Measurements from ENCODE around the gene ABHD17C.

Gene ABHD17C

DNA sequence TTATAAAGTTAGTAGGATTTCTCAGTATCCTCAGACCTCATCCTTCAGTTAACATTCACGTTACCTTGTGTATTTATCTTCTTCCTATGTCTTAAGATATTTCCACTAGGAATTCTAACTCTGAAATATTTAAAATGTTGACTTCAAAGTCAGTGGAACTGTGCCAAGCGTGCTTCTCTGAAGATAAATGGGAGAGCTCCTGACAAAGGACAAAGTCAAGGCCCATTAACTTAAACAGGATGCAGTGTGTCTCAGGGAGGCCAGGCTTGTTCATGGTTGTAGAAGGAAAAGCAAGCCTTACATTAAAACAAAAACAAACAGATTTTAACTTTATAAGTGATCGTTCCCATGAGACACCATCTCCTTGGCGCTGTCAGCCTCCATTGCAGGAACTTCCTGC lies 41.5 kb downstream of the ABHD17C start:
- TF ChIP-seq, protein P1, sequence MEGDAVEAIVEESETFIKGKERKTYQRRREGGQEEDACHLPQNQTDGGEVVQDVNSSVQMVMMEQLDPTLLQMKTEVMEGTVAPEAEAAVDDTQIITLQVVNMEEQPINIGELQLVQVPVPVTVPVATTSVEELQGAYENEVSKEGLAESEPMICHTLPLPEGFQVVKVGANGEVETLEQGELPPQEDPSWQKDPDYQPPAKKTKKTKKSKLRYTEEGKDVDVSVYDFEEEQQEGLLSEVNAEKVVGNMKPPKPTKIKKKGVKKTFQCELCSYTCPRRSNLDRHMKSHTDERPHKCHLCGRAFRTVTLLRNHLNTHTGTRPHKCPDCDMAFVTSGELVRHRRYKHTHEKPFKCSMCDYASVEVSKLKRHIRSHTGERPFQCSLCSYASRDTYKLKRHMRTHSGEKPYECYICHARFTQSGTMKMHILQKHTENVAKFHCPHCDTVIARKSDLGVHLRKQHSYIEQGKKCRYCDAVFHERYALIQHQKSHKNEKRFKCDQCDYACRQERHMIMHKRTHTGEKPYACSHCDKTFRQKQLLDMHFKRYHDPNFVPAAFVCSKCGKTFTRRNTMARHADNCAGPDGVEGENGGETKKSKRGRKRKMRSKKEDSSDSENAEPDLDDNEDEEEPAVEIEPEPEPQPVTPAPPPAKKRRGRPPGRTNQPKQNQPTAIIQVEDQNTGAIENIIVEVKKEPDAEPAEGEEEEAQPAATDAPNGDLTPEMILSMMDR (IDR thresholded peaks at IDR 0.05; ENCODE audit: low read depth, low read length): no peak
- no peak overlapping the region for H3K4me3 ChIP-seq (ENCODE audit: low read depth, low read length)

DNA sequence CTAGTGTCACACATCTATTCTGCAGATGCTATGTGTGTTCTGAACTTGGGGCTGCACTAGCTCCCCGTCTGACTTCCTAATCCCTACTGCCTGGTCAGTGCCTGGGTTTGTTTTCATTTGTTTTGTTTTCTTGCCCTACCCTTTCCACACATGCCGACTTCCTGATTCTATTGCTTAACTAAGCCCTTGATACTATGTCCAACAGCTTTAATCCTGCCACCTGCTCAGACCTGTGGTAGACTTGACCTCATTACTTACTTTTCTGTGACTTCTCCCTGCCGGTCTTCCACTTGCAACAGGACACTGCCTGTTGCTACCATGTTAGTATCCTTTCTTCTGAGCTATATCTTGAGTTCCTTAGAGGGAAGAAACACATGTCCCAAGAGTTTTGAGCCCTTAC lies 44.8 kb downstream of the ABHD17C start:
- no peak overlapping the region for H3K4me3 ChIP-seq (ENCODE audit: low read depth, low read length)
- TF ChIP-seq, protein P1 (IDR thresholded peaks at IDR 0.05; ENCODE audit: low read depth, low read length): no peak

DNA sequence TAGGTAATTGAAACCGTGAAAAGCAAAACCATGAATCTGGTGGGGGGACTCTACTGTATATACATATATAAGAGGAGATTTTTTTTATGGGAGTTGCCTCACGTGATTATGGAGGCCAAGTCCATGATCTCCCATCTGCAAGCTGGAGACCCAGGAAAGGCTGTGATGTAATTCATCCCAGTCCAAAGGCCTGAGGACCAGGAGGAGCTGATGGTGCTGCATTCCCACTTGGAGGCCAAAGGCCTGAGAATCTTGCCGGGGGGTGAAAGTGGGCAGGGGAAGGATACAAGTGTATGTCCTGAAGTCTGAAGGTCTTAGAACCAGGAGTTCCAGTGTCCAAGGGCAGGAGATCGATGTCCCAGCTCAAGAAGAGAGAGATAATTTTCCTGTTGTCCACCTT lies 47.0 kb downstream of the ABHD17C start:
- no peak overlapping the region for H3K4me3 ChIP-seq (ENCODE audit: low read depth, low read length)
- TF ChIP-seq, protein P1 (IDR thresholded peaks at IDR 0.05; ENCODE audit: low read depth, low read length): no peak

DNA sequence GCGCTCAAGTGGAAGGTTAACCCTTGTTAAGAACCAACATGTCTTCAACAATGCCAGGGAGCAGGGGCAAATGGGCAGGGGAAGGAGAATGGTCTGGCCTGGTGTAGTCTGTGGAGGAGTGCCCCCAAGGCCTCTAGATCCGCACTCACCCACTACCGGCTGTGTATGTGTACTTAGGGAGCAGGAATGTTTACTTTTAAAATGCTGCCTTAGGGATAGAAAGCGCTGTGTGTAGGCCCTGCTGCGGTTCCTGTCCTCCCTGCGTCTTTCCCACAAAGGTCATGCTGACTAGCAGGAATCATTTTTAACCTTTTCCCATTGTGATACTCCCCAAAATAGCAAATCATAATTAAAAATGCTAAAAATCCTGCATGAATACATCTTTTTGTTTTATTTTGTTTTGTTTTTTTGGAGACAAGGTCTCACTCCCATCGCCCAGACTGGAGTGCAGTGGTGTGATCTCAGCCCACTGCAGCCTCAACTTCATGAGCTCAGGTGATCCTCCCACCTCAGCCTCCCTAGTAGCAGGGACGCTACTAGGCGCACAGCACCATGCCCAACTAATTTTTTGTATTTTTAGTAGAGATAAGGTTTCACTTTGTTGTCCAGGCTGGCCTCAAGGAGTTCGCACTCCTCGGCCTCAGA lies 48.2 kb downstream of the ABHD17C start:
- TF ChIP-seq, protein P1 (IDR thresholded peaks at IDR 0.05; ENCODE audit: low read depth, low read length): no peak
- H3K4me3 ChIP-seq (ENCODE audit: low read depth, low read length): no peak overlapping the region

DNA sequence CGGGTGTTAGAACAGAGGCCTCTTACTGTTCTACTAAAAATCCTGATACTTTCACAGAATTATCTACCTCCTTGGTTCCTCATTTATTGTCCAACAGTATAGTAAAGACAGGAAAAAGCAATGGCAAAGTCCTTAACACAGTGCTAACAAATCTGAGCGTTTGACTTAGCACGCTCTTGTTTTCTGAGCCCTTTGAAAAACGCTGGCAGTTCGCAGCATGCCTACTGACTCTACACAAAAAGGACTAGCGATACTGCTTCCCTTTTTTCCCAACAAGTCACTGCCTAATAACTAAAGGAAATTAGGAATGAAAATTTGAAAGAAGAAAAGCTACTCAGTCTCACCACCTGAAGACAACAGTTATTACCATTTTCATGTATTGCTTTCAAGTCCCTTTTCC lies 49.3 kb downstream of the ABHD17C start:
- H3K4me3 ChIP-seq (ENCODE audit: low read depth, low read length): no peak overlapping the region
- TF ChIP-seq, protein P1 (IDR thresholded peaks at IDR 0.05; ENCODE audit: low read depth, low read length): no peak

DNA sequence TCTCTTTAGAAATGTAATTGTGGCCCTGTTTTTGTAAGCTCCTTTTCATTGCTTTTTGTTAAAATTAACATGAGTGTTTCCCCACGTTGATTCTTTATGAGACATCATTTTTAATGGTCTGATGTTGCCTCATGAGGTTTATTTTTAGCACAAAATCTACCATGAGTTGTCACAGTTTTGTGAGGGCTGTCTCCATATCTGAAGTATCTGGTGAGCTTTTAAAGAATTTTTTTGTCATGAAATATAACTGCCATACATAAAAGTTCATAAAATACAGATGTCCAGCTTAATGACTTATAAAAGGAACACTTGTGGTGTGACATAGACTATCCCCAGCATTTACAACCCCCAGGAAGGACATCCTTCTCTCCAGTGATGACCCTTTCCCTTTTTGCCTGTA lies 49.7 kb downstream of the ABHD17C start:
- TF ChIP-seq, protein P1 (IDR thresholded peaks at IDR 0.05; ENCODE audit: low read depth, low read length): no peak
- H3K4me3 ChIP-seq (ENCODE audit: low read depth, low read length): no peak overlapping the region

DNA sequence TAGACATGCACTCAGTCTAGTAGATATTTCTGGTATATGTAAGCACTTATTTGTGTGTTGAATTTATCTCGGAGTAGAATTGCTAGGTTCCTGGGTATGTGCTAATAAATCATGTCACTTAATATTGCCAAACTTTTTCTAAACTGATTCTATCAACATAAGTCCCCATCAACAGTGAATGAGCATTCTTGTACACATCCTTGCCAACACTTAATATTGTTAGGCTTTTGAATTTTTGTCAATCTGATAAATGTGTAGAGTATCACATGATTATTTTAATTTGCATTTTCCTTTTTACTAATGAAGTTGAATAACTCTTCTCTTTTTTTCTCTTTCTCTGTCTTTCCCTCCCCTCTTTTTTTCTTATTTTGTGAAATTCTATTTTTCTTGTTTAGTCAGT lies 50.8 kb downstream of the ABHD17C start:
- no peak overlapping the region for H3K4me3 ChIP-seq (ENCODE audit: low read depth, low read length)
- TF ChIP-seq, protein P1 (IDR thresholded peaks at IDR 0.05; ENCODE audit: low read depth, low read length): no peak
